Adrenal gland (tissue), 12 donors: ENCODE measurements around the gene LRRC55. TPM values are rescaled to one million over a fixed set of nuclear protein-coding genes. Genes with fewer than 3 reads are reported as not detected.

Source experiments
- DNase-seq, 7 donors: peaks; one replicate each; pipeline ENCODE4 v3.0.0-alpha.2; 2019 to 2020
- H3K27ac ChIP-seq, 5 donors: fragments of 200-600 bp; sonication (generic) in 4 of 5; 1 replicate in 3 of 5; 2 replicates in 2 of 5; pipeline versions ENCODE4 v1.5.1 to v1.8.0; 2016 to 2020; ENCODE audit warnings: mild to moderate bottlenecking in 1 of 5
- H3K27me3 ChIP-seq: fragments of 200-600 bp; 2 replicates; pipeline ENCODE4 v1.8.0; 2021
- H3K36me3 ChIP-seq, 2 donors: fragments of 200-600 bp; replicated peaks in 1 of 2; 1 replicate in 1 of 2; 2 replicates in 1 of 2; pipeline versions ENCODE4 v1.5.1 to v1.8.0; 2018 to 2022
- H3K4me1 ChIP-seq, 2 donors: fragments of 200-600 bp; replicated peaks in 1 of 2; 1 replicate in 1 of 2; 2 replicates in 1 of 2; pipeline versions ENCODE4 v1.5.1 to v1.8.0; 2018 to 2021
- H3K4me3 ChIP-seq, 4 donors: fragments of 200-600 bp; sonication (generic) in 3 of 4; one replicate each; pipeline ENCODE4 v1.5.1; 2016 to 2018
- H3K9me3 ChIP-seq, 3 donors: fragments of 200-600 bp; sonication (generic) in 1 of 3; replicated peaks in 1 of 3; 1 replicate in 2 of 3; 2 replicates in 1 of 3; pipeline versions ENCODE4 v1.5.1 to v1.8.0; 2016 to 2021
- CTCF ChIP-seq, 6 experiments: fragments of 450-650 bp in 4 of 6; fragments of 200-600 bp in 2 of 6; sonication (generic) in 1 of 6; IDR thresholded peaks; 1 replicate in 5 of 6; 2 replicates in 1 of 6; pipeline versions ENCODE4 v1.5.1 to v1.8.0; 2016 to 2021; ENCODE audit warnings: antibody characterized with exemption in 6 of 6, mild to moderate bottlenecking in 2 of 6, moderate library complexity in 1 of 6
- POLR2A ChIP-seq, 2 donors: fragments of 450-650 bp; IDR thresholded peaks; one replicate each; pipeline ENCODE4 v1.6.1; 2017; ENCODE audit warnings: antibody characterized with exemption in 2 of 2, mild to moderate bottlenecking in 2 of 2, moderate library complexity in 1 of 2
- WGBS, 4 donors: extraction: QIAGEN DNeasy Blood & Tissue Kit in 2 of 4; methylation state at CpG; one replicate each; pipeline versions ENCODE4 v1.1.5 to v1.1.7; 2013 to 2017; 5-methylcytosine and 5-hydroxymethylcytosine counted together
- intact Hi-C, 2 donors: fragments of 100-400 bp; cut with DNase I; formaldehyde crosslinking; loops; one replicate each; pipeline versions ENCODE4 v1.14.1 to v1.15.0; 2022 to 2023
- polyA plus RNA-seq, 3 donors: library from polyadenylated mRNA; stranded (reverse); fragments of 200-250 nt in 2 of 3; fragments of 350-450 nt in 1 of 3; fragmentation: Illumina TruSeq in 1 of 3; extraction: RNeasy Lipid Tissue Mini Kit (QIAGEN cat#74804) in 1 of 3; gene quantifications; one replicate each; pipeline ENCODE4 v1.2.3, GENCODE V29; 2013 to 2014
- total RNA-seq, 9 donors: library from RNA; depleted of rRNA in 4 of 9; stranded (reverse); fragments of >200 nt in 4 of 9; fragments of 120-200 nt in 1 of 9; fragmentation: NEBNext Ultra II Directional in 1 of 9; extraction: Animal tissue kit (Norgen Biotek cat#: 25700) in 1 of 9; gene quantifications; one replicate each; pipeline versions ENCODE4 v1.1.0 to v1.2.4, GENCODE V29; 2013 to 2023
- donor health status: healthy with polysubstance abuse.
- donor health status: Bipolar disorder and iron deficiency.
- donor health status: DM: yes; HTN: yes; CAD: no.
- donor health status: DM: no; HTN: no; CAD: no.
- donor health status: DM: no; HTN: no; CAD: no.
- donor health status: DM: yes; HTN: yes; CAD: no.

LRRC55 gene
- total and polyA plus RNA-seq, 12 donors, result 0.08 to 1.1 (median 0.50) TPM; not detected in 1

GRCh38 chr11:57153448-57153847 lies 28.3 kb upstream of the LRRC55 start:
- TF ChIP-seq CTCF (IDR thresholded peaks at IDR 0.05), result no peak
- no peak for TF ChIP-seq POLR2A (IDR thresholded peaks at IDR 0.05)
- no peaks in the 10 kb centered on the region for H3K9me3 ChIP-seq
- no peak overlapping the region for H3K4me3 ChIP-seq
- no peak for DNase-seq
- peaks cover 0 to 10% of the 10 kb centered on the region in 2 donors for H3K4me1 ChIP-seq
- intact Hi-C loops, result no loop called here
- no peaks in the 10 kb centered on the region for H3K27me3 ChIP-seq
- H3K27ac ChIP-seq, result no peak overlapping the region
- H3K36me3 ChIP-seq, result no peaks in the 10 kb centered on the region

- no peak overlapping the region for H3K4me3 ChIP-seq
- no peaks in the 10 kb centered on the region for H3K36me3 ChIP-seq
- no peaks in the 10 kb centered on the region for H3K27me3 ChIP-seq
- WGBS, 4 donors, result 85 to 93% (median 88%) methylated on average over 2 of the region's 2 CpGs
- intact Hi-C loops, result no loop called here
- no peaks in the 10 kb centered on the region for H3K9me3 ChIP-seq
- DNase-seq, result no peak
- H3K4me1 ChIP-seq, result peaks cover 0 to 10% of the 10 kb centered on the region in 2 donors
- no peak overlapping the region for H3K27ac ChIP-seq
- TF ChIP-seq CTCF (IDR thresholded peaks at IDR 0.05) (no peak), POLR2A (IDR thresholded peaks at IDR 0.05) (no peak)
These were observed 27.0 kb upstream of the LRRC55 start for GRCh38 chr11:57154739-57155138.

GRCh38 chr11:57155400-57155799 lies 26.4 kb upstream of the LRRC55 start:
- 32 to 81% (median 70%) methylated on average over 1 of the region's 1 CpG for WGBS, 4 donors
- Histone ChIP-seq H3K27ac (no peak overlapping the region), H3K4me3 (no peak overlapping the region), H3K9me3 (no peaks in the 10 kb centered on the region), H3K36me3 (no peaks in the 10 kb centered on the region), H3K4me1 (peaks cover 0 to 5% of the 10 kb centered on the region in 2 donors), H3K27me3 (no peaks in the 10 kb centered on the region)
- TF ChIP-seq CTCF (IDR thresholded peaks at IDR 0.05) (no peak), POLR2A (IDR thresholded peaks at IDR 0.05) (no peak)
- DNase-seq, result no peak
- intact Hi-C loops, result no loop called here

- Histone ChIP-seq H3K36me3 (no peaks in the 10 kb centered on the region), H3K9me3 (no peaks in the 10 kb centered on the region), H3K27me3 (no peaks in the 10 kb centered on the region), H3K4me3 (no peak overlapping the region), H3K4me1 (no peaks in the 10 kb centered on the region), H3K27ac (no peak overlapping the region)
- 51 to 64% (median 57%) methylated on average over 10 of the region's 10 CpGs for WGBS, 4 donors
- peak in 1 of 7 donors; percentile 56 for DNase-seq
- intact Hi-C loops, result no loop called here
- no peak for TF ChIP-seq POLR2A (IDR thresholded peaks at IDR 0.05)
- no peak for TF ChIP-seq CTCF (IDR thresholded peaks at IDR 0.05)
These were observed 25.7 kb upstream of the LRRC55 start for GRCh38 chr11:57155838-57156607.
